GM19463 (cell line): Measurements from ENCODE around the gene ABHD2.

Source experiments
- ATAC-seq: cut with Tn5 transposase; IDR thresholded peaks from one replicate; pipeline ENCODE4 v1.9.1; 2021; ENCODE audit warnings: mild to moderate bottlenecking, moderate library complexity; ENCODE audit not compliant: unreplicated experiment

The ABHD2 gene

GRCh38 chr15:89161666-89162065 is 73.4 kb downstream of the ABHD2 start:
- no peak for ATAC-seq

- ATAC-seq: no peak
Measured at GRCh38 chr15:89163271-89164055, 75.2 kb downstream of the ABHD2 start.

- ATAC-seq: no peak
Measured at GRCh38 chr15:89164712-89165211, 76.5 kb downstream of the ABHD2 start.

GRCh38 chr15:89165677-89166076 is 77.4 kb downstream of the ABHD2 start:
- no peak for ATAC-seq

GRCh38 chr15:89167267-89168176 is 79.3 kb downstream of the ABHD2 start:
- peak; percentile 83 for ATAC-seq

- no peak for ATAC-seq
Measured at GRCh38 chr15:89168316-89168833, 80.1 kb downstream of the ABHD2 start.

- no peak for ATAC-seq
Measured at GRCh38 chr15:89170364-89170763, 82.1 kb downstream of the ABHD2 start.

GRCh38 chr15:89171136-89172072 is 83.1 kb downstream of the ABHD2 start:
- no peak for ATAC-seq

GRCh38 chr15:89172921-89173320 is 84.7 kb downstream of the ABHD2 start:
- ATAC-seq: no peak

GRCh38 chr15:89174476-89174875 is 86.2 kb downstream of the ABHD2 start:
- ATAC-seq: no peak

GRCh38 chr15:89175617-89176191 is 87.4 kb downstream of the ABHD2 start:
- no peak for ATAC-seq

- ATAC-seq: no peak
Measured at GRCh38 chr15:89177116-89177515, 88.9 kb downstream of the ABHD2 start.

- ATAC-seq: no peak
Measured at GRCh38 chr15:89177633-89178306, 89.5 kb downstream of the ABHD2 start.

- no peak for ATAC-seq
Measured at GRCh38 chr15:89178307-89178977, 90.2 kb downstream of the ABHD2 start.

GRCh38 chr15:89179966-89180875 is 92.0 kb downstream of the ABHD2 start:
- peak; percentile 60 for ATAC-seq

GRCh38 chr15:89184357-89184756 is 96.1 kb downstream of the ABHD2 start:
- ATAC-seq: no peak

GRCh38 chr15:89184886-89185526 is 96.8 kb downstream of the ABHD2 start:
- ATAC-seq: no peak
